ENCODE measurements around the gene MTCL3.

MTCL3 gene

GRCh38 chr6:127441881-127442280, 77.3 kb downstream of the MTCL3 start:
- H3K4me3 ChIP-seq (replicated peaks in 1 of 2; ENCODE audit: low read depth in 1 of 2, low read length in 2 of 2): no peak overlapping the region
- RAD21 ChIA-PET (ENCODE audit: low non-redundant PET in 1 of 2, low total read pairs in 2 of 2, uncharacterized antibody in 2 of 2, unreplicated experiment in 2 of 2): no interaction called here
- H3K4me2 ChIP-seq (ENCODE audit: low read length): no peak overlapping the region
- no peak for TF ChIP-seq ZNF274 (IDR thresholded peaks at IDR 0.05; ENCODE audit: low read depth, low read length)
- TF ChIP-seq FOSL1 (IDR thresholded peaks at IDR 0.05; ENCODE audit: low read depth): no peak
- TF ChIP-seq, protein P1, sequence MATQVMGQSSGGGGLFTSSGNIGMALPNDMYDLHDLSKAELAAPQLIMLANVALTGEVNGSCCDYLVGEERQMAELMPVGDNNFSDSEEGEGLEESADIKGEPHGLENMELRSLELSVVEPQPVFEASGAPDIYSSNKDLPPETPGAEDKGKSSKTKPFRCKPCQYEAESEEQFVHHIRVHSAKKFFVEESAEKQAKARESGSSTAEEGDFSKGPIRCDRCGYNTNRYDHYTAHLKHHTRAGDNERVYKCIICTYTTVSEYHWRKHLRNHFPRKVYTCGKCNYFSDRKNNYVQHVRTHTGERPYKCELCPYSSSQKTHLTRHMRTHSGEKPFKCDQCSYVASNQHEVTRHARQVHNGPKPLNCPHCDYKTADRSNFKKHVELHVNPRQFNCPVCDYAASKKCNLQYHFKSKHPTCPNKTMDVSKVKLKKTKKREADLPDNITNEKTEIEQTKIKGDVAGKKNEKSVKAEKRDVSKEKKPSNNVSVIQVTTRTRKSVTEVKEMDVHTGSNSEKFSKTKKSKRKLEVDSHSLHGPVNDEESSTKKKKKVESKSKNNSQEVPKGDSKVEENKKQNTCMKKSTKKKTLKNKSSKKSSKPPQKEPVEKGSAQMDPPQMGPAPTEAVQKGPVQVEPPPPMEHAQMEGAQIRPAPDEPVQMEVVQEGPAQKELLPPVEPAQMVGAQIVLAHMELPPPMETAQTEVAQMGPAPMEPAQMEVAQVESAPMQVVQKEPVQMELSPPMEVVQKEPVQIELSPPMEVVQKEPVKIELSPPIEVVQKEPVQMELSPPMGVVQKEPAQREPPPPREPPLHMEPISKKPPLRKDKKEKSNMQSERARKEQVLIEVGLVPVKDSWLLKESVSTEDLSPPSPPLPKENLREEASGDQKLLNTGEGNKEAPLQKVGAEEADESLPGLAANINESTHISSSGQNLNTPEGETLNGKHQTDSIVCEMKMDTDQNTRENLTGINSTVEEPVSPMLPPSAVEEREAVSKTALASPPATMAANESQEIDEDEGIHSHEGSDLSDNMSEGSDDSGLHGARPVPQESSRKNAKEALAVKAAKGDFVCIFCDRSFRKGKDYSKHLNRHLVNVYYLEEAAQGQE (IDR thresholded peaks at IDR 0.05; ENCODE audit: low read depth): no peak
- H3K36me3 ChIP-seq (ENCODE audit: control insufficient read depth in 1 of 2, insufficient read depth in 2 of 2, low read length in 2 of 2): no peaks in the 10 kb centered on the region
- intact Hi-C loops (cut with micrococcal nuclease): no loop called here
- CTCF ChIA-PET: no interaction called here
- ATAC-seq: no peak
- no peak for DNase-seq (ENCODE audit: low read depth, low spot score)
- H3K27ac ChIP-seq (ENCODE audit: low read depth, low read length): no peak overlapping the region
- H3K9ac ChIP-seq (ENCODE audit: low read length): no peak overlapping the region
- POLR2A ChIA-PET: no interaction called here
- H3K79me2 ChIP-seq (ENCODE audit: insufficient read depth, low read length): no peaks in the 10 kb centered on the region
- H2AFZ ChIP-seq (ENCODE audit: low read depth, low read length, poor library complexity, severe bottlenecking): no peak overlapping the region
- H3K27me3 ChIP-seq (ENCODE audit: insufficient read depth, low read length): no peaks in the 10 kb centered on the region
- no peaks in the 10 kb centered on the region for H3K9me2 ChIP-seq (ENCODE audit: insufficient read depth)
- no TSS peak for BruUV-seq (replicated peaks)
- H4K20me1 ChIP-seq (ENCODE audit: insufficient read depth): no peaks in the 10 kb centered on the region
- no peaks in the 10 kb centered on the region for H3K9me3 ChIP-seq (ENCODE audit: control insufficient read depth in 1 of 2, insufficient read depth in 1 of 2, low read depth in 1 of 2, low read length in 2 of 2)
- H3K4me1 ChIP-seq (ENCODE audit: control insufficient read depth in 1 of 2, insufficient read depth in 2 of 2, low read length in 2 of 2): no peaks in the 10 kb centered on the region

DNA sequence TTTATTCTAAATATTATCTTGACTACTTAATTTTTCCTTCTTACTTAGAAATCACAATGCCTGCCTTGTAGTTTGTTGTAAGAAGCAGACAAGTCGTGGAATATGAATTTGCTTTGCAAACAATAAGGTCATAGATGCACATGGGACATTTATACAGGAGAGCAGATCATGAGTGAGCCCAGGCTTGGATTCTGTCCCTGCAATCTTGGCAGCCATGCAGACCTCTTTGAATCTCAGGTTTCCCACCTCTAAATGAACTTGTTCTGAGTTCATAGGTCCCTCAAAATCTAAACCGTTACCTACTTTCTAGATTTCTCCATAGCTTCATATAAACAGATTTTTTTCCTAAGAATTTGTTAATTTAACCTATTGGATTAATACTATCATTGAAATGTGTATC, 79.4 kb downstream of the MTCL3 start:
- Histone ChIP-seq H3K27me3 (ENCODE audit: insufficient read depth, low read length) (no peaks in the 10 kb centered on the region), H3K4me3 (replicated peaks in 1 of 2; ENCODE audit: low read depth in 1 of 2, low read length in 2 of 2) (no peak overlapping the region), H3K9ac (ENCODE audit: low read length) (no peak overlapping the region), H3K4me2 (ENCODE audit: low read length) (no peak overlapping the region), H3K36me3 (ENCODE audit: control insufficient read depth in 1 of 2, insufficient read depth in 2 of 2, low read length in 2 of 2) (no peaks in the 10 kb centered on the region), H3K4me1 (ENCODE audit: control insufficient read depth in 1 of 2, insufficient read depth in 2 of 2, low read length in 2 of 2) (no peaks in the 10 kb centered on the region), H4K20me1 (ENCODE audit: insufficient read depth) (no peaks in the 10 kb centered on the region; the same call in 1 of the 2 replicates), H2AFZ (ENCODE audit: low read depth, low read length, poor library complexity, severe bottlenecking) (no peak overlapping the region), H3K9me2 (ENCODE audit: insufficient read depth) (no peaks in the 10 kb centered on the region), H3K79me2 (ENCODE audit: insufficient read depth, low read length) (no peaks in the 10 kb centered on the region), H3K27ac (ENCODE audit: low read depth, low read length) (no peak overlapping the region), H3K9me3 (ENCODE audit: control insufficient read depth in 1 of 2, insufficient read depth in 1 of 2, low read depth in 1 of 2, low read length in 2 of 2) (no peaks in the 10 kb centered on the region)
- ChIA-PET CTCF (no interaction called here), POLR2A (no interaction called here), RAD21 (ENCODE audit: low non-redundant PET in 1 of 2, low total read pairs in 2 of 2, uncharacterized antibody in 2 of 2, unreplicated experiment in 2 of 2) (no interaction called here)
- ATAC-seq (no peak), DNase-seq (ENCODE audit: low read depth, low spot score) (no peak)
- intact Hi-C loops (cut with micrococcal nuclease): no loop called here
- BruUV-seq (replicated peaks): no TSS peak
- TF ChIP-seq, protein P2, sequence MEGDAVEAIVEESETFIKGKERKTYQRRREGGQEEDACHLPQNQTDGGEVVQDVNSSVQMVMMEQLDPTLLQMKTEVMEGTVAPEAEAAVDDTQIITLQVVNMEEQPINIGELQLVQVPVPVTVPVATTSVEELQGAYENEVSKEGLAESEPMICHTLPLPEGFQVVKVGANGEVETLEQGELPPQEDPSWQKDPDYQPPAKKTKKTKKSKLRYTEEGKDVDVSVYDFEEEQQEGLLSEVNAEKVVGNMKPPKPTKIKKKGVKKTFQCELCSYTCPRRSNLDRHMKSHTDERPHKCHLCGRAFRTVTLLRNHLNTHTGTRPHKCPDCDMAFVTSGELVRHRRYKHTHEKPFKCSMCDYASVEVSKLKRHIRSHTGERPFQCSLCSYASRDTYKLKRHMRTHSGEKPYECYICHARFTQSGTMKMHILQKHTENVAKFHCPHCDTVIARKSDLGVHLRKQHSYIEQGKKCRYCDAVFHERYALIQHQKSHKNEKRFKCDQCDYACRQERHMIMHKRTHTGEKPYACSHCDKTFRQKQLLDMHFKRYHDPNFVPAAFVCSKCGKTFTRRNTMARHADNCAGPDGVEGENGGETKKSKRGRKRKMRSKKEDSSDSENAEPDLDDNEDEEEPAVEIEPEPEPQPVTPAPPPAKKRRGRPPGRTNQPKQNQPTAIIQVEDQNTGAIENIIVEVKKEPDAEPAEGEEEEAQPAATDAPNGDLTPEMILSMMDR (IDR thresholded peaks at IDR 0.05 in 2 of 3, conservative IDR thresholded peaks at IDR 0.05 in 1 of 3; ENCODE audit: borderline replicate concordance in 1 of 3, insufficient read depth in 1 of 3, low read depth in 2 of 3, low read length in 2 of 3): no peak
- TF ChIP-seq RAD21 (IDR thresholded peaks at IDR 0.05; ENCODE audit: low read depth): no peak
- no peak for TF ChIP-seq EGR1 (IDR thresholded peaks at IDR 0.05; ENCODE audit: low read depth)
- no peak for TF ChIP-seq SRF (IDR thresholded peaks at IDR 0.05; ENCODE audit: low read depth)
- no peak for TF ChIP-seq CEBPB (IDR thresholded peaks at IDR 0.05; ENCODE audit: low read depth)
- no peak for TF ChIP-seq ATF3 (IDR thresholded peaks at IDR 0.05)
- TF ChIP-seq, protein P1 (IDR thresholded peaks at IDR 0.05; ENCODE audit: low read depth): no peak
- TF ChIP-seq ZFX (IDR thresholded peaks at IDR 0.05): no peak
- no peak for TF ChIP-seq ZNF274 (IDR thresholded peaks at IDR 0.05; ENCODE audit: low read depth, low read length)
- no peak for TF ChIP-seq FOSL1 (IDR thresholded peaks at IDR 0.05; ENCODE audit: low read depth)
- TF ChIP-seq TCF7L2 (IDR thresholded peaks at IDR 0.05; ENCODE audit: borderline replicate concordance, extremely low read depth, insufficient read depth, insufficient read length): no peak
